Head of caudate nucleus (tissue), 42 donors: Measurements from ENCODE around the gene TUBB.

Experiments
- DNase-seq, 42 donors: peaks; one replicate each; pipeline versions ENCODE4 v3.0.0 to v3.0.0-alpha.2; 2020 to 2021; ENCODE audit warnings: mixed read lengths in 7 of 42
- intact Hi-C: fragments of 100-400 bp; cut with DNase I; formaldehyde crosslinking; loops from one replicate; pipeline ENCODE4 v1.15.0; 2022

The TUBB gene

GRCh38 chr6:30719791-30720737 is at the start of gene TUBB:
TUBB (plus strand) TSS chr6:30720352; CDS start chr6:30720507, 155 bp downstream.
- intact Hi-C loops = loop anchor here (5.0 kb wide), 1 partner anchor 103 kb away; the partner anchor contains the start of genes MRPS18B and PPP1R10
- DNase-seq = peak; percentile 95 to 100 (median 99)

GRCh38 chr6:30670760-30671527 is 49.2 kb upstream of the TUBB start:
- intact Hi-C loops = loop anchor here (10.0 kb wide), 1 partner anchor 46 kb away; the partner anchor contains the start of gene ATAT1
- peak in 19 of 42 donors; percentile 26 to 75 (median 48) for DNase-seq

- peak; percentile 79 to 97 (median 92) for DNase-seq
- intact Hi-C loops = loop anchor here (10.0 kb wide), 1 partner anchor 48 kb away; the partner anchor contains the start of gene ATAT1
Measured at GRCh38 chr6:30672445-30673253, 47.5 kb upstream of the TUBB start, which contains the start of gene DHX16. DHX16 (minus strand) TSS chr6:30673006; CDS start chr6:30672841, 165 bp downstream.

GRCh38 chr6:30676660-30677285 is 43.4 kb upstream of the TUBB start:
- no peak for DNase-seq
- intact Hi-C loops = loop anchor here (10.0 kb wide), 1 partner anchor 52 kb away; the partner anchor contains the start of gene ATAT1

- DNase-seq = peak; percentile 70 to 96 (median 91)
Measured at GRCh38 chr6:30678964-30679726, 41.0 kb upstream of the TUBB start.

GRCh38 chr6:30679765-30680535 is 40.2 kb upstream of the TUBB start:
- DNase-seq = no peak
- intact Hi-C loops = loop anchor here (1.0 to 10.0 kb wide), 2 partner anchors 42 to 55 kb away; partner anchors contain the start of gene ATAT1

More at GRCh38 chr6:30678964-30679726, 41.0 kb upstream of the TUBB start:
- intact Hi-C loops = loop anchor here (1.0 to 10.0 kb wide), 2 partner anchors 43 to 54 kb away; partner anchors contain the start of gene ATAT1

GRCh38 chr6:30681766-30682142 is 38.4 kb upstream of the TUBB start:
- DNase-seq = no peak
- intact Hi-C loops = loop anchor here (2.0 kb wide), 1 partner anchor 35 kb away; the partner anchor contains the start of gene MDC1

GRCh38 chr6:30682143-30683117 is 37.7 kb upstream of the TUBB start:
- intact Hi-C loops = loop anchor here (2.0 kb wide), 1 partner anchor 34 kb away; the partner anchor contains the start of gene MDC1

GRCh38 chr6:30683183-30683979 is 36.8 kb upstream of the TUBB start:
- intact Hi-C loops = loop anchor here (2.0 kb wide), 1 partner anchor 33 kb away; the partner anchor contains the start of gene MDC1
- DNase-seq = no peak

More at GRCh38 chr6:30682143-30683117, 37.7 kb upstream of the TUBB start:
- peak in 40 of 42 donors; percentile 22 to 81 (median 56) for DNase-seq

GRCh38 chr6:30683980-30684338 is 36.2 kb upstream of the TUBB start:
- no peak for DNase-seq

GRCh38 chr6:30684386-30685156 is 35.6 kb upstream of the TUBB start:
- peak in 15 of 42 donors; percentile 25 to 60 (median 40) for DNase-seq
- intact Hi-C loops = no loop called here

More at GRCh38 chr6:30683980-30684338, 36.2 kb upstream of the TUBB start:
- intact Hi-C loops = loop anchor here (2.0 kb wide), 1 partner anchor 33 kb away; the partner anchor contains the start of gene MDC1

GRCh38 chr6:30685157-30686008 is 34.8 kb upstream of the TUBB start:
- no peak for DNase-seq
- intact Hi-C loops = no loop called here
